ENCODE data around the gene NR3C2. TPM values are rescaled to one million over a fixed set of nuclear protein-coding genes. Genes with fewer than 3 reads are reported as not detected.

Gene NR3C2
- total and polyA plus RNA-seq, 2 of the 4 experiments (the other 2 are of a cell fraction) = 1.1 to 2.3 TPM

GRCh38 chr4:148173397-148174017, 268.7 kb downstream of the NR3C2 start:
- H3K4me2 ChIP-seq (ENCODE audit: low read depth, low read length) = no peak overlapping the region
- no peaks in the 10 kb centered on the region for H3K36me3 ChIP-seq (ENCODE audit: control insufficient read depth, insufficient read depth, low read length)
- H4K91ac ChIP-seq (ENCODE audit: insufficient read depth, low read depth, low read length) = no peak overlapping the region
- H3K14ac ChIP-seq (replicated peaks; ENCODE audit: low read depth, low read length) = no peak overlapping the region
- no peak overlapping the region for H4K5ac ChIP-seq (ENCODE audit: low read depth, low read length)
- no peaks in the 10 kb centered on the region for H4K20me1 ChIP-seq (ENCODE audit: insufficient read depth, low read length)
- ChIA-PET POLR2A (ENCODE audit: unreplicated experiment) (no interaction called here), CTCF (no interaction called here)
- H2BK20ac ChIP-seq (ENCODE audit: low read depth, low read length) = no peak overlapping the region
- no peaks in the 10 kb centered on the region for H3K9me1 ChIP-seq (ENCODE audit: insufficient read depth, low read length)
- dilution Hi-C loops (cut with HindIII; ENCODE audit: low sequenced_read_pairs, unreplicated experiment) = no loop called here
- in situ Hi-C loops (cut with MboI; ENCODE audit: low sequenced_read_pairs) = no loop called here
- H2BK120ac ChIP-seq (ENCODE audit: low read depth, low read length) = no peak overlapping the region
- intact Hi-C loops (cut with micrococcal nuclease) = no loop called here
- BruUV-seq (replicated peaks) = no TSS peak
- no peak overlapping the region for H3K4ac ChIP-seq (ENCODE audit: low read depth, low read length)
- H3K9ac ChIP-seq (ENCODE audit: low read depth, low read length) = no peak overlapping the region
- H3K23ac ChIP-seq (ENCODE audit: low read depth, low read length) = no peak overlapping the region
- H2BK15ac ChIP-seq (ENCODE audit: low read depth, low read length) = no peak overlapping the region
- no peak overlapping the region for H2AK5ac ChIP-seq (ENCODE audit: low read depth, low read length)
- H2AK9ac ChIP-seq (replicated peaks; ENCODE audit: low read depth, low read length, poor library complexity) = no peak overlapping the region
- H3K27ac ChIP-seq (ENCODE audit: insufficient read depth, low read length) = no peak overlapping the region
- WGBS, 2 experiments (ENCODE audit: extremely low coverage in 2 of 2, insufficient read length in 1 of 2) = 90% methylated on average over 2 of the region's 5 CpGs; no CpG with 5 or more reads in 1 of the 2 experiments
- no peaks in the 10 kb centered on the region for H3K9me3 ChIP-seq (ENCODE audit: control insufficient read depth, insufficient read depth, low read length)
- no peak overlapping the region for H4K8ac ChIP-seq (ENCODE audit: low read depth in 2 of 2, low read length in 2 of 2)
- H3K79me1 ChIP-seq (ENCODE audit: low read depth in 1 of 2, low read length in 2 of 2) = no peaks in the 10 kb centered on the region
- no peak overlapping the region for H3K18ac ChIP-seq (ENCODE audit: low read depth, low read length)
- no peak for ATAC-seq (ENCODE audit: low read depth)
- no peaks in the 10 kb centered on the region for H3K4me1 ChIP-seq (ENCODE audit: control insufficient read depth, insufficient read depth, low read length)
- H2BK5ac ChIP-seq (ENCODE audit: low read depth, low read length, poor library complexity, severe bottlenecking) = no peak overlapping the region
- H3K56ac ChIP-seq (ENCODE audit: extremely low read depth, insufficient read depth, low read length) = no peak overlapping the region; the same call in 1 of the 2 replicates
- no peak overlapping the region for H3K4me3 ChIP-seq (ENCODE audit: insufficient read depth, low read depth, low read length)
- TF ChIP-seq CEBPB (IDR thresholded peaks at IDR 0.05; ENCODE audit: low read depth, low read length) (no peak), POLR2A (IDR thresholded peaks at IDR 0.05; ENCODE audit: low read depth, low read length) (no peak), MAFK (IDR thresholded peaks at IDR 0.05; ENCODE audit: low read depth, low read length) (peak; percentile 91), BHLHE40 (IDR thresholded peaks at IDR 0.05; ENCODE audit: low read depth, low read length) (no peak), RCOR1 (IDR thresholded peaks at IDR 0.05; ENCODE audit: insufficient replicate concordance, low read length) (no peak)
- no peak overlapping the region for H2AFZ ChIP-seq (replicated peaks; ENCODE audit: low read length, poor library complexity)
- no peaks in the 10 kb centered on the region; the same call in 1 of the 2 replicates for H3K27me3 ChIP-seq (ENCODE audit: control insufficient read depth, insufficient read depth, low read length)
- peak; percentile 5 for DNase-seq

Data from IMR-90 (cell line).